Glutamatergic neuron (in vitro differentiated cells): ENCODE measurements around the gene CFAP206. TPM values are rescaled to one million over a fixed set of nuclear protein-coding genes. Genes with fewer than 3 reads are reported as not detected.

ENCODE experiments used
- DNase-seq: peaks from one replicate; pipeline ENCODE4 v3.0.0; 2022
- H3K27ac Mint-ChIP-seq: one replicate; pipeline ENCODE4 v1.8.0; 2020; ENCODE audit warnings: mild to moderate bottlenecking, mixed read lengths, inconsistent platforms; ENCODE audit not compliant: unreplicated experiment
- H3K27me3 Mint-ChIP-seq: one replicate; pipeline ENCODE4 v1.8.0; 2020; ENCODE audit warnings: mild to moderate bottlenecking, moderate library complexity, mixed read lengths, inconsistent platforms; ENCODE audit not compliant: unreplicated experiment
- H3K36me3 Mint-ChIP-seq: one replicate; pipeline ENCODE4 v1.8.0; 2020; ENCODE audit warnings: mild to moderate bottlenecking, mixed read lengths, inconsistent platforms; ENCODE audit not compliant: unreplicated experiment
- H3K4me1 Mint-ChIP-seq: one replicate; pipeline ENCODE4 v1.8.0; 2020; ENCODE audit warnings: mild to moderate bottlenecking, low read depth, mixed read lengths, inconsistent platforms; ENCODE audit not compliant: unreplicated experiment
- H3K4me3 Mint-ChIP-seq: one replicate; pipeline ENCODE4 v1.8.0; 2020; ENCODE audit warnings: mild to moderate bottlenecking, mixed read lengths, inconsistent platforms; ENCODE audit not compliant: unreplicated experiment
- H3K9me3 Mint-ChIP-seq: one replicate; pipeline ENCODE4 v1.8.0; 2020; ENCODE audit warnings: mild to moderate bottlenecking, moderate library complexity, mixed read lengths, inconsistent platforms; ENCODE audit not compliant: unreplicated experiment
- CTCF ChIP-seq: fragments of 200-600 bp; sonication (generic); IDR thresholded peaks from one replicate; pipeline ENCODE4 v1.5.0; 2021; ENCODE audit not compliant: partially characterized antibody, unreplicated experiment
- total RNA-seq: library from RNA; stranded (reverse); fragmentation: NEBNext Ultra II Directional; extraction: Animal tissue kit (Norgen Biotek cat#: 25700); gene quantifications from one replicate; pipeline ENCODE4 v1.2.1, GENCODE V29; 2021; ENCODE audit not compliant: unreplicated experiment

The CFAP206 gene
- total RNA-seq, 1 donor from 2014 or later = 1.9 TPM

DNA sequence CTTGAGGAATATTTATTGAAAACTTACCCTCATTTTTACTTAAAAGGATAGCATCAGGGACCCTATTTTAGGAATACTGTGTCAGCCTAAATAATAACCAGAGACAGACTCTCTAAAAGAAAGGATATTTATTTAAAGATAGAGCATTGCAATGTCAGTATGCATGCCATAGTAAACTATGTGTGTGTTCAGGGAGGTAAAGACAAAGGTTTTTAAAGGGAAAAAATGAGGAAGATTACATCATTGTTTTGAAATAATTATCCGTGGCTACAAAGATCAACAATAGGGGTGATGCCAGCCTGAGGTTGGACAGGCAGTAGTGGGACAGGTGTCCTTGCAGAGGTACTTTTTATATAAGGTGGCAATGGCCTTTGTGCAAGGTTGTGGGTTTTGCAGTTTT lies 23.7 kb upstream of the CFAP206 start:
- H3K9me3 Mint-ChIP-seq = no peaks in the 10 kb centered on the region
- H3K27me3 Mint-ChIP-seq = no peaks in the 10 kb centered on the region
- no peaks in the 10 kb centered on the region for H3K36me3 Mint-ChIP-seq
- H3K4me3 Mint-ChIP-seq = no peak overlapping the region
- H3K27ac Mint-ChIP-seq = no peak overlapping the region
- no peak for TF ChIP-seq CTCF
- no peak for DNase-seq
- peaks cover 2% of the 10 kb centered on the region for H3K4me1 Mint-ChIP-seq

- no peaks in the 10 kb centered on the region for H3K9me3 Mint-ChIP-seq
- no peaks in the 10 kb centered on the region for H3K27me3 Mint-ChIP-seq
- no peak for DNase-seq
- TF ChIP-seq CTCF = no peak
- no peaks in the 10 kb centered on the region for H3K36me3 Mint-ChIP-seq
- no peaks in the 10 kb centered on the region for H3K4me1 Mint-ChIP-seq
- no peak overlapping the region for H3K4me3 Mint-ChIP-seq
- no peak overlapping the region for H3K27ac Mint-ChIP-seq
Measured at GRCh38 chr6:87384449-87384848, 23.3 kb upstream of the CFAP206 start.

DNA sequence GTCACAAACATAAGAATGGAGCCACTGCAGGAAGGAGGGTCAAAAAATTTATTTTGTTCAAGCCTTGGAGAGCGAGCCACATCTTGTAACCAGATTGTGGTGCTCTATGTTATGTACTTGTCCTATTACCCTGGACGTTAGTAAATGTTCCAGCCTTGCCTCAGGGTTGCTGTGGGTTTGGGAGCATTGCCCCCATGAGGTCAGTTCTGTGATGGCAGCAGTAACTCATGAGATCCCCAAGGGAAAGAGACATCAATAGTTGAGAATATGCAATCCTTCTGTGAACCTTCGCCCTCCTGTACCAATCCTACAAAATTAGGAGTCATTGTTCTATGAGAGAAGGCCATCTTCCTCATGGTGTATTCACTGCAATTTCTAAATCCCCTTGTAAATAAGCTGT lies 16.4 kb upstream of the CFAP206 start:
- Mint-ChIP-seq H3K9me3 (no peaks in the 10 kb centered on the region), H3K27ac (no peak overlapping the region), H3K4me1 (peaks cover 6% of the 10 kb centered on the region), H3K4me3 (no peak overlapping the region), H3K36me3 (no peaks in the 10 kb centered on the region), H3K27me3 (no peaks in the 10 kb centered on the region)
- peak; percentile 47 for TF ChIP-seq CTCF
- DNase-seq = peak; percentile 39

GRCh38 chr6:87393026-87393622 lies 14.6 kb upstream of the CFAP206 start:
- peak; percentile 83 for TF ChIP-seq CTCF
- no peak overlapping the region for H3K27ac Mint-ChIP-seq
- H3K27me3 Mint-ChIP-seq = peaks cover 3% of the 10 kb centered on the region
- no peaks in the 10 kb centered on the region for H3K36me3 Mint-ChIP-seq
- H3K4me1 Mint-ChIP-seq = peaks cover 9% of the 10 kb centered on the region
- H3K9me3 Mint-ChIP-seq = no peaks in the 10 kb centered on the region
- H3K4me3 Mint-ChIP-seq = no peak overlapping the region
- DNase-seq = no peak

- DNase-seq = no peak
- Mint-ChIP-seq H3K36me3 (no peaks in the 10 kb centered on the region), H3K4me1 (peaks cover 9% of the 10 kb centered on the region), H3K27me3 (peaks cover 6% of the 10 kb centered on the region), H3K27ac (no peak overlapping the region), H3K9me3 (no peaks in the 10 kb centered on the region), H3K4me3 (no peak overlapping the region)
- no peak for TF ChIP-seq CTCF
Measured at GRCh38 chr6:87395431-87395830, 12.3 kb upstream of the CFAP206 start.
